Dedifferentiated amniotic fluid mesenchymal stem cell (primary cell): ENCODE results near the gene PRELID2.
"Not testable (repeated sequence)": the region's sequence is repeated elsewhere in the genome, so short reads cannot be mapped to it uniquely, and the experiment has no call there.

Experiments used
- DNase-seq: peaks from one replicate; pipeline ENCODE4 v3.0.0-alpha.2; 2016; ENCODE audit errors: extremely low spot score

PRELID2 gene

GRCh38 chr5:145840458-145841132, 5.5 kb upstream of the PRELID2 start:
- DNase-seq = no peak

GRCh38 chr5:145838276-145838675, 3.1 kb upstream of the PRELID2 start:
- DNase-seq = no peak

- not testable (repeated sequence) for DNase-seq
These were observed 1.1 kb upstream of the PRELID2 start for GRCh38 chr5:145836241-145836640.

- DNase-seq = no peak
These were observed 702 bp upstream of the PRELID2 start for GRCh38 chr5:145835848-145836239.

DNA sequence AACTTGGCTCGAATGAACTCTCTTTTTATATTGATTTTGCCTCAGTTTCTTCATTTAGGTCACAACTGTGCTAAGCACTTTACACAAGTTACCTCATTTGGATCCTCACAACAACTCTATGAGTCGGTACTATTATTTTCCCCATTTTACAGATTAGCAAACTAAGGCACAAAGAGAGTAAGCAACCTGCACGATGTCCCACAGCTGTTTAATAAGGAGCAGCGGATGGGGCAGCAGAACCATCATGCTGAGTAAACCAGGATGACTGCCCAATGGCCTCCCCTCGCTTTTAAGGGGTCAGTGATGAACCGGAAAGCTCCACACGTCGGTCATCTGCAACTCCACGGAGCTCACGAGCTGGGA, 607 bp downstream of the PRELID2 start:
- no peak for DNase-seq

GRCh38 chr5:145833631-145834200, 1.4 kb downstream of the PRELID2 start:
- DNase-seq = no peak

GRCh38 chr5:145830594-145830993, 4.5 kb downstream of the PRELID2 start:
- peak; percentile 51 for DNase-seq

- no peak for DNase-seq
These were observed 5.3 kb downstream of the PRELID2 start for GRCh38 chr5:145829708-145830361.

DNA sequence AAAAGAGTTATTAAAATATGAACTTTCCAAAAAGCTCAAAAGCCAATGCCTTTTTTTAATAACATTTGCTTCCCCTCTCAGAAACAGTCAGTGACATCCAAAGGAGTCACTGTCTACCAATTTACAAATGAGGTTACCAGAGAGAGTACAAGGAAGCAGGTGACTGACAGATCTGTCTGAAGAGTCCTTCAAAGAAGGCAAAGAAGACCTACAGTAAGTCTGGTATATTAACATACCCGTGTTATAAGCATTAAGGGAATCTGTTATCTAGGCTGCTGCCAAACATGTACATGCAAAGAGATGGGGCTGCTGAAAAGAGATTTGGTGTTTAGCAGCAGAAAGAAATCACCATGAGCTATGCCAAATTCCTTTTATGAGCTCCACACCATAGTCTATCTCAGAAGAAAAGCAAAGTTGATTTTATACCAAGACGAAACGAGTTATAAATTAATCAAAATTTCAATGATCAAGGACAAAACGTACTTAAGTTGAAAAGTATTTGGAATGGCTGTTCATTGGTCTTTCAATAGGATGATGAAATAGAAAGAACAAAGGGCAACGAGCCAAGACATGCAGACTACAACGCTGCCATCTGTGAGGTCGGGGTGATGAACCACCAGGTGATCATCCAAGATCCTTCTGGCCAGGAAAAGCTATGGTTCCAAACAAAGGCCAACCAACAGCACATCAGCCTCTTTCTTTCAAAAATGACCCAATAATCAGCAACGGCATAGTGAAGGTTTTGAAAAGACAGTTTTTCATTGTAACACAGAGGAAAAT, 8.1 kb downstream of the PRELID2 start:
- DNase-seq = no peak

DNA sequence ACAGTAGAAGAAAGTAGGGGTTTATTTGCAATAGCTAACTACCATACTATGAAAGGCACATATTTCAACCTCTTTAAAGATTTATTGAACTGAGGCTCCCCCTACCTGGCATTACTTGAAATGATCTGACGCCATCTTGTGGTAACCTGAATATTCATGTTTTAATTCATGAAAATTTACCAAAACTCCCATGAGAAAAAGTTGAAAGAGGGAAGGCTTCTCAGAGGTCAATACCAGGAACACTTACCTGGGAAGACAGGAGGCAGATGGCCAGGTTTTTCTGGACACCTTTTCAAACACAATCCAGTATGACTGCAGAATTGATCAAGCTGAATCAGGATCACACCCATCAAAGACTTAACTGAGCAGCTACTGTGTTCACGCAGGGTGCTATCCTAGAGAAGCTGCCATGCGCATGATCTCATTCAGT, 9.4 kb downstream of the PRELID2 start:
- peak; percentile 67 for DNase-seq

GRCh38 chr5:145824040-145824439, 11.1 kb downstream of the PRELID2 start:
- DNase-seq = no peak

DNA sequence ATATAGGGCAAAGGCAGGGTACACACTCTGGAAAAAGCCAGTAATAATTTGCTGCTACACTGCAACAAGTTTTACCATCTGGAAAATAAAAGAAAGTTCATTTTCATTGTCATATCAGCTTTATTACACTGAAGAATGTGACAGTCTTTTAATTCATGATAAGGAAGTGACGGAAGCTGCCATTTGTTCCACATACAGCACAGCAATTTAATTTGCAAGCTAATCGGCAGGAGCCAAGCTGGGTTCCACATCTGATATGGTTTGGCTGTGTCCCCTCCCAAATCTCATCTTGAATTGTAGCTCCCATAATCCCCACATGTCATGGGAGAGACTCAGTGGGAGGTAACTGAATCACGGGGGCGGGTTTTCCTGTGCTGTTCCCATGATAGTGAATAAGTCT, 16.5 kb downstream of the PRELID2 start:
- DNase-seq = no peak

DNA sequence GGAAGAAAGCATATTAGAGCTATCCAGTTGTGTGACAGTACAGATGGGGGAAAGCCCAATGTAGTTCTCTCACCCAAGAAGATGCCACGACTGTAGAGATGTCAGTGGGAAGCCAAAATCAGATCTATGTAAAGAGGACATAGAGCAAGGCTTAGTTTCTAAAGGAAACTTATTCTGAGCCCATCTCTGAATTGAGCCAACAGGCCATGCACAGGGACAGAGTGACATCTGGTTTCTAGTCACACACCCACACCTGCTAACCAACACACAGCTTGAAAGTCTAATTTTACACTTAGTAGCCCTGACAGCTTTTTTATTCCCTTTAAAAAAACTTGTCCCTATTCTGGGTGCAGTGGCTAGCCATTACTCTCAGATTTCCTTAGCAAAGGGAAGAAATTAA, 22.3 kb downstream of the PRELID2 start:
- no peak for DNase-seq

DNA sequence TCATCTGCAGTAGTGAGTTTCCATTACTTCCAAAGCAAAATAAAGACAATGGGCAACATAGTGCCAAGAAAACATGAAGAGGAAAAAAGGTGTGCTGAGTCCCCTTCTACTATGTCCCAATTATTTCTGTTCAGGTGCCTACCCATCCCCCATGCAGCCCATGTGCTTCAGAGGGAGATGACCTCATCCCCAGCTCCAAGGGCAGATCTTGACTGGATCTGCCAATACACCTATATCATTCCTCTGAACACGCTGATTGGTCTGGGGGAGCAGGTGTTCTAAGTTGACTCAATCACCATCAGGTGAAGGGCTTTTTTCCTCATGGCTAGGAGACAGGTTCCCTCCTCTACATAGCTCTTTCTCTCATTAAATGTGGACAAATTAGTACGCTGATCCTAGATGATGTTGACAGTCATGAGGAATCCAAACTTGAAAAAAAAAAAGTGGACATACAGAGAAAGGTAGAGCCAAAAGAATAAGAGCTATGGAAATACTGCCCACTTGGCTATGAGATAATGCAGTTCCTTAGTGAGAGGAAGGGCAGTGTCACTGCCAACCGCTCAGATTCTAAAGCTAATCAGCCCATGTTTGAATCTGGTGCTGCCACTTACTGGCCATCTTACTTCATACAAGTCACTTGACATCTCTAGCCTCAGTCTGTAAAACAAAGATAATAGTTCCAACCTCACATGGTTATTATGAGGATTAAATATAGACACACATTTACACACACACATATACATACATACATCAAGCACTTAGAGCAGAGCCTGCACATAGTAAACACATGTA, 23.1 kb downstream of the PRELID2 start:
- DNase-seq = peak; percentile 70

DNA sequence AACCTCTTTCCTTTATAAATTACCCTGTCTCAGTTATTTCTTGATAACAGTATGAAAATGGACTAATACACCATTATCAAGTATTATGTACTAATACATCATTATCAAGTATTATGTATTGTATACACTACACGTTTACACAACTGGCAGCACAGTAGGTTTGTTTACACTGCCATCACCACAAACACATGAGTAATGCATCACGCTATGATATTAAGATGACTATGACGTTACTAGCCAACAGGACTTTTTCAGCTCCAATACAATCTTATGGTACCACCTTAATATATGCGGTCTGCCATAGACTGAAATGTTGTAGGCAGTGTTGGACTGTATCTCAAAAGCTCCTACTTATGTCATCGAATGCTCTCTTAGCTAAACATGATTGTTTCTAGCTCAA, 28.2 kb downstream of the PRELID2 start:
- DNase-seq = no peak

GRCh38 chr5:145805819-145806218, 29.3 kb downstream of the PRELID2 start:
- no peak for DNase-seq

DNA sequence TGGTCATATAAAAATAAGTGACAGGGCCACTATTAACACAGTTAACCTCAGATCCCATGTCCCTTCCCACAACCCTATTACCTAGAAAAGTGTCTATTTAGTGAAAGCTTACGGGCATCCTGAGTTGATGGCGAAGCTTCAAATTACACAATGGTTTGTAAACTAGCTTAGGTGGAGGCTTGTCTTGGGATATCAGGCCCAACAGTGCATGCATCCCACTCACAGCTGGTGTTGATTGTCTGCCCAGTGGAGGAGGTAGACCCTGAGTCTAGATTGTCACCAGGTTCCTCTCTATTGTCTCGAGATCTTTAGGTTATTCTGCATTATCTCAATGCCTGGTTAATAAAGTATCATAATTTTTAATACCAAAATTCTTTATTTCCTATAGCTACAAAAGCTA, 30.4 kb downstream of the PRELID2 start:
- no peak for DNase-seq

GRCh38 chr5:145803112-145804004, 31.8 kb downstream of the PRELID2 start:
- no peak for DNase-seq

DNA sequence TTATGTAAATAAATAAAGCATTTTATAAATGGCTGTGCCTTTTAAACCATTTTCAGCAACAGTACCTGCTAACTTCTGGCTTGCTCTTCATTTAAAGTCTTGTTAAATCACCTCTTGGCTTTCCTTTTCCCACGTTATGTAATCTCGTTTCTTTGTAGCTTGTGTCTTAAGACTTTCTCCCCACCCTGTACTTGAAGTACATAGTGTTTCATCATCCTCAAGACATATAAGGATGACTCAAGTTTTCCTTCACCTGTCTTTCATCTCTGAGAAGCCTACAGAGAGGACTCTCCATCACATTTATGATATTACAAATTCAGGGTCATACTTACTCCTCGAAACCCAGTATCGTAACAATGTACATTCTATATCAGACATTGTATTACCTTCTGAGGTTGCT, 33.9 kb downstream of the PRELID2 start:
- DNase-seq = no peak

DNA sequence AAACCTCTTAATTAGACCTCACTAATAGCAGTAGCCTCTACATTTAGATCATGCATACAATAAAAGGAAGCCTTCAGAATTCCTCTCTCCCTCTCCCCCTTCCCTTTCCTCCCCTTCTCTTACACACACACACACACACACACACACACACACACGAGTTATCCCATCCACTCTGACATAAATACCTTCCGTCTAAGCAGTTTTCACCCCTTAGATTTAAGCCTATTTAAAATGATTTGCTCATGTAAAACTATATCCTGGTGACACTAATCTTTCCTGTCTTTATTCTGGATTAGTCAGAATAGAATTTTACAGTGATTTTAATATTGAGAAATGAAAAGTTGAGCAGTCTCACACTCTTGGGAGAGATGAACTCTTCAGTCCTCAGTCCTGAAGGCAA, 35.0 kb downstream of the PRELID2 start:
- no peak for DNase-seq

DNA sequence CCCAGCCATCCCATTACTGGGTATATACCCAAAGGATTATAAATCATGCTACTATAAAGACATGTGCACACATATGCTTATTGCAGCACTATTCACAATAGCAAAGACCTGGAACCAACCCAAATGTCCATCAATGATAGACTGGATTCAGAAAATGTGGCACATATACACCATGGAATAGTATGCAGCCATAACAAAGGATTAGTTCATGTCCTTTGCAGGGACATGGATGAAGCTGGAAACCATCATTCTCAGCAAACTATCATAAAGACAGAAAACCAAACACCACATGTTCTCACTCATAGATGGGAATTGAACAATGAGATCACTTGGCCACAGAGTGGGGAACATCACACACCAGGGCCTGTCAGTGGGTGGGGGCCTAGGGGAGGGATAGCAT, 36.6 kb downstream of the PRELID2 start:
- not testable (repeated sequence) for DNase-seq
